DMS153 treated with DMSO at 0.1 percent for 48 hours (cell line): ENCODE results near the gene OPTN.
"Not testable (repeated sequence)": the region's sequence is repeated elsewhere in the genome, so short reads cannot be mapped to it uniquely, and the experiment has no call there.

Experiments used
- DNase-seq: peaks from one replicate; lab custom pipeline; 2025; ENCODE audit not compliant: unreplicated experiment; lab: John Stamatoyannopoulos, UW

The OPTN gene

DNA sequence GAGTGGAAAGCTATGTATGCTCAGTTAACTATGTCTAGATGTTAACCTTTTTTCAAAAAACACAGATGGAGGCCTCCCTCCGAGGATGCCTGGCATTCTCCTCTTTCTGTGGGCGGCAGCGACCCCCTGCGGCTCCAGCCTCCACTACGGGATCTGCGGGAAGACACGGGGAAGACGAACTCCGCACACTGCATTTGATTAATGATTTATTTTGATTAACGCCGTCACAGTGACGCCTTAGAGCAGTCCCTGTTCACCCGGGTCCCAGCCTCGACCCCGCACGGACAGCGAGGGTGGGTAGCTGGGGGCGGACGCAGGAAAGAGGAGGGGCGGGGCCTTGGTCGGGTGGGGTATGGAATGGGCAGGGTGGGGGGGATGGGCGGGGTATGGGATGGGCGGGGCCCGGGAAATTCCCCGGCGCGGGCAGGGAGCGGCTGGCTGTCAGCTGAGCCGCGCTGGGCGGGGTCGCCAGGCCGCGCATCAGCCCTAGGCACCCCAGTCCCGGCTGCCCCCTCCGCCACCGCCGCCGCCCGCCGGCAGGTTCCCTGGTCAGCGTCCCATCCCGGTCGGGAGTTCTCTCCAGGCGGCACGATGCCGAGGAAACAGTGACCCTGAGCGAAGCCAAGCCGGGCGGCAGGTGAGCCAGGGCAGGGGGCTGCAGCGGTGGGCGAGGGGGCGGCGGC lies at the start of gene OPTN:
Gene OPTN (plus strand): TSS at position 498 of the 683 bp plus-strand sequence. CDS start 8,960 bp downstream, outside the sequence.
- DNase-seq, result no peak

DNA sequence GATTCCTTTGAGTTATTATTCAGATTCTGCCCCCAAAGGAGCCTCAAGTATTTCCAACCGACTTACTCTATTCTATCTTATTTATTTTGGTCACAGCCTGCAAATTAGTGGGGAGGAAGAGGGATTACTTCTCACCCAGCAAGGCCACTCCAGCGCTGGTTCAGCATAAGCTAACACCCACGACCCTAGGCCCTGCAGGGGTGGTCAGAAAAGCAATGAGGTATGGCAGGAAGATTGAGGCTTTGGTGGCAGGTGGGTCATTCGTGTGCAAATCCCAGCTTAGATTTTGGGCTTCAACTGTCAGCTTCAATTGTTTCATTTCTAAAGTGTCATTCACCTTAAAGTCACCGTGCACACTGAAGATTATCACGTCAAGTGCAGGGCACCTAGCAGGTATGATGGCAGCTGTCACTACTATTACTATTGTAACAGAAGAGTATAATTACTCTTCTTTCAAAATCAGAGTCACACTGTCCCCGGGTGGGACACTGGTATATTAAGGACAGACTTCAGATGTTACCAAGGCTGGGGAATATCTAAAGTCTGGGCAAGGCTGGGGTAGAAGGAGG lies 48.8 kb upstream of the OPTN start:
- no peak for DNase-seq

DNA sequence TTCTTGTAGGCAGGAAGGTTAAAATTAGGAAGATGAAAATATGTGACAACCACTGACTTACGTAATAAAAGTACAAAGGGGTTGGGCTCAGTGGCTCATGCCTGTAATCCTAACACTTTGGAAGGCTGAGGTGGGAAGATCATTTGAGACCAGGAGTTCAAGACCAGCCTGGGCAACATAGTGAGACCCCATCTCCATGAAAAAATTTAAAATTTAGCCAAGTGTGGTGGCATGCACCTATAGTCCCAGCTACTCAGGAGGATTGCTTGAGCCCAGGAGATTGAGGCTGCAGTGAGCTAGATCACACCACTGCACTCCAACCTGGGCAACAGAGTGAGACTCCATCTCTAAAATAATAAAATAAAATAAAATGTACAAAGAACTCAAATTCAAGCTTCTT lies 46.8 kb upstream of the OPTN start:
- not testable (repeated sequence) for DNase-seq

GRCh38 chr10:13053794-13054462 lies 46.0 kb upstream of the OPTN start:
- DNase-seq, result no peak

- no peak for DNase-seq
These were observed 45.1 kb upstream of the OPTN start for GRCh38 chr10:13054844-13055243.

DNA sequence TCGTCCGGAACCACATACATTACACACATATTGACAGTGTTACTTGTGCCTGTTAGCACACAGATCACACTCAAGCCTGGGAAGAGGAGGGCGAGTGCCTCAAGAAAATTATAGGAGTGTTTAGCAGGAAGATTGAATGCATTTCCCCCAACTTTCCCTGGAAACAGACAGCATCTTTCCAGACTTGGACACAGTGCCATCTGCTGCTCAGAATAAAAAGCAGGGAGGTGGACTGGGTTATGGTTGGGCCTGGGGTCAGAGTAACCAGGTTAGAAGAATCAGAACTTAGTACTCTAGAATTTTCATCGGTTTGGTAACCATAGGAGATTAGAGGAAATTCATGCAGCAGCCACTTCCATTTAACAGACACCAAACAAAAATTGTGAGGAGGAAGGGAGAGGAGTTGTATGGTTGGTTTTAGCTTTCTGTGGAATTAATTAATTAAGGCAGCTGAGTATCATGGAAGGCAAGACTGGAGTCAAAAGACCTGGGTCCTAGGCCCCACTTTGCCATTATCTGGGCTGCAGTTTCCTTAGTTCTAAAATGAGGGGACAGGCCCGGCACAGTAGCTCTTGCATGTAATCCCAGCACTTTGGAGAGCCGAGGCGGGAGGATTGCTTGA lies 43.4 kb upstream of the OPTN start:
- DNase-seq, result no peak

DNA sequence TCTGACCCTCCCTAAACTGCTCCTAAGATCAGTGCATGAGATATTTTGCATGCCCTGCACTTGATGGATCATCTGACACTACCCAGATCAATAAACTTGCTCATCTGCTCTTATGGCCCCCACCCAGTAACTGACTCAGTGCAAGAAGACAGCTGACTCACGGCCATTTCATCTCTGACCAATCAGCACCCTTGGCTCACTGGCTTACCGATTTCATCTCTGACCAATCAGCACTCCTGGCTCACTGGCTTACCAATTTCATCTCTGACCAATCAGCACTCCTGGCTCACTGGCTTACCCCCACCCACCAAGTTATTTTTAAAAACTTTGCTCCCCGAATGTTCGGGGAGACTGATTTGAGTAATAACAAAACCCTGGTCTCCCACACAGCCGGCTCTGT lies 37.2 kb upstream of the OPTN start:
- DNase-seq, result no peak

DNA sequence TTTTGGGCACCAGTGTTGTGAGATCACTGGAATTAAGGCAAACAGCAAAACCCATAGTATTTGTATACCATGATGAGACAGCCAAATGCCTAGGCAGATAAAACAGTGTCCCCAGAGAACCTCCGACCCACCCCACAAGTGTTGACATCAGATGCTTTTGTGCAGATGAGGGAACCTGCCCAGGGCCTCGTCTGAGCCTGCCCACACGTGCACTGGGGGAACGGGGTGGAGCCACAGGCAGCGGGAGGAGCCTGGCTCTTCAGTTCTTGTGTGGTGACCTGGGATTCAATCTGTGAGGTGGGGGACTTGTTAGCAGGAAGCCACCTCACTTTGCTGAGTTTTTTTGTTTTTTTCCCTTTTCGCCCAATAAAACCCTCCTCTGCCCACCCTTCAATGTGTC lies 33.4 kb upstream of the OPTN start:
- no peak for DNase-seq

GRCh38 chr10:13067431-13067830 lies 32.5 kb upstream of the OPTN start:
- DNase-seq, result no peak

- DNase-seq, result no peak
These were observed 31.9 kb upstream of the OPTN start for GRCh38 chr10:13068071-13068470.

DNA sequence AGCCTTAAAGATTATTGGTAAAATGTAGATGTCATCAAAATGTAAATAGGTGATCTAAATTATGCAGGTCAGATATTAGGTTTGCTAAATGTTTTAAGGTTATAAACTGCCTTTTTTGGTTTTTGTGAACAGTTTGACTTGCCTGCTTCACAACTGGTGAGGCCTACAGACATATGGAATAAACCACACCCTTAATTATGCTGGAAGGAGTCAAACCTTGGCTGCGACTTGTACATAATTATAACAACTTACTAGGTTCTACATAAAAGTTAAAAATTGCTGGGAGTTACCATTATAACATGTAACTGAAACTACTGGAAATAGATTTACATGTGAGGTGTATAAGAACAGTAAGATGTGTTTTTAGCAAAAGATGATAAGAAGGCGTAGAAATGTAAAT lies 31.5 kb upstream of the OPTN start:
- no peak for DNase-seq

- DNase-seq, result no peak
These were observed 27.6 kb upstream of the OPTN start for GRCh38 chr10:13072339-13072738.

DNA sequence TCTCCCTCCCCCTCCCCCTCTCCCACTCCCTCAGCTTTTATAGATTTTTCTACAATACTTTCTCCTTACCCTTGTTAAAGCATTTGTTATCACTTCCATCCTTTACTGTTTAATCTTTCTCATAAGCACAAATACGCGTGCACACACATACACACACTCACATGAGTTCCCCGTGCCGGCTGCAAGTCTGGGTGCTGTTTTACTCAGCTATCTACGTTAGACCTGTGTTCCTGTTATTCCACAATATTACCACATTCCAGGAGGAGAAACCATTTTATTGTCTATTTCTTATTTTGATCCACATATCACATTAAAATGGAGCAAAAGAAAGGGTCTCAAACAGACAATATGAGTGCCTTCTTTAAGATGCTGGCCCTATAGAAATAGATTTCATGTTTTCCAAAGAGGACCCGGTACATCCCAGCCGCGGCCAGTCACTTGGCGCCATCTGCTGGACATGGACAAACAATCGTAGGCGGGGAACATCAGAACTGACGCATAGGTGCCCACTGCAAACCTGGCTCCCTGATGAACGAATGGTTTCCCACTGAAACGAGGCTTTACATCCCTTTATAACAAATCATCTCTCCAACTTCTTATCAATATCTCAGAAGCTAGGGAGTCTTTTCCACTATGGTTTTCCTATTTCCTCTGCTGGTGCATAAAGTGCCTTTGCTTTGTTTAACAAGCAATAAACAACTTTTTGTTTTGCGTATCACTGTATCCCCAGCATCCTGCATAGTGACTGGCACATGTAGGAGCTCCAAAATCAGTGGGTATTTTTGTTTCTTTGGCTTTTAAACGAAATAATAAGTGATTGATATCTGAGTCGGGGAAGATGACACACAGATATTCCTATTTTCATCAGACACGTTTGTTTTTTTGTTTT lies 25.2 kb upstream of the OPTN start:
- DNase-seq, result peak; percentile 19

GRCh38 chr10:13078912-13079775 lies 20.8 kb upstream of the OPTN start:
- DNase-seq, result no peak

DNA sequence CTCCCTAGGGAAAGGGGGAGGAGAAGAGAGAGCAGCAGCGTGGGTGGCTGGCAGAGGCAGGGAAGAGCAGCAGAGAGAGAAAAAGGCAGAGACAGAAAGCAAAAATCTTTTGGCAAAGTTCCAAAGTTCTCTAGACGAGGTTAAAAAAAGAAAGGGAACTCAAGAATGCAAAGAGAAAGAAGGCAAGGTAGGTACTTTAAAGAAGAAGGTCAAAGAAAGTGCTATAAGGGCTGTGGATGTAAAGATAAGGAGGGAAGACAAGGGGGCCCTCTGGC lies 20.2 kb upstream of the OPTN start:
- DNase-seq, result no peak

GRCh38 chr10:13080643-13081042 lies 19.3 kb upstream of the OPTN start:
- DNase-seq, result no peak

- not testable (repeated sequence) for DNase-seq
These were observed 16.3 kb upstream of the OPTN start for GRCh38 chr10:13083700-13084099.

DNA sequence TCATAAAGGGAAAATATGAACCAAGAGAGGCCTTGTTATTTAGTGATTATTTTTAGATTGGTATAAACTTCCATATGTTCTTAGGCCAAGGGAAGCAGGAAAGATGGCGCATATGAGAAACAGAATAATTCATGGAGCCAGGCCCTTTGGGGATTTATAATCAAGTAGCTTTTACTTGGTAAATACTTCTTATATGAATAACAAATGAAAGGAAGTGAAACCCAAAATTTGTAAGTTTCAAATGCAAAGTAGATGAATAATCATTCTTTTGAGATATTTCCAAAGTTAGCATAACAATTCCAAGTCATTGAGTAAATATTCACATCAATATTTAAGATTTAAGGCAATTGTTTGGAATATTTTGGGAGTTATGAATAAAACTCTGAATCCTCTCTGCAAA lies 13.9 kb upstream of the OPTN start:
- no peak for DNase-seq

- no peak for DNase-seq
These were observed 12.4 kb upstream of the OPTN start for GRCh38 chr10:13087601-13087985.

DNA sequence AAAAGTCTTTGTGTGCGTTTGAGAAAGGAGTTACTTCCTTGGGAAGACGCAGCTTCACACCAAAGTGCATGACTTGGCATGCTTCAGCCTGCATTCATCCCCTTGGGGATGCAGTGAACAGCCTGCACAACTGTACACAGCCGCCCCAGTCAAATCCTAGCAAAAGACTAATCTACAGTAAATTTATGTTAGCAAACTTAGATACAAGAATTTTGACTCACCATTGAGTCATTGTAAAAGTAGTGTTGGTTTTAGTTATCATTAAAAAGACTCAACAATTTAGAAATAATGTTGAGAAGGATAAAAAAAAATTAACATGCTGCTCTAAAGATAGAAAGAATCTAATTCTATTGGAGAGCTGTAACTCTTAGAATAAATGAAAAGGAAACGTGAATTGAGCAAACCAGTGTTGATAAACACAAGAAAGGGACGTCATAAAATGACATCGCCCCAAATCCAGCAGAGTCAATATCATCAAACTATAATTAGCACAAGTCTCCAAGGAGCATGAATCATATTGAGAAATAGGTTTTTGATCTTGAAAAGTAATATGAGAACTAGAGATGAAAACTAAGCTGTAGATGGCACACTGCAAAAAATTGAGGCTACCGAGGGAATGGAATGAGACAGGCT lies 11.9 kb upstream of the OPTN start:
- no peak for DNase-seq
